A549 treated with AZD9567 at 1 μM for 4 hours (cell line): Measurements from ENCODE around the gene FAM149A. TPM values are rescaled to one million over a fixed set of nuclear protein-coding genes. Genes with fewer than 3 reads are reported as not detected.

Source experiments
- total RNA-seq: library from RNA; stranded (reverse); fragments of 200-300 nt; extraction: Qiagen RNA extraction; gene quantifications from 5 replicates; pipeline ENCODE4 v1.2.3, GENCODE V29; 2022; ENCODE audit not compliant: insufficient read depth

Gene FAM149A
- 1.2 to 1.6 TPM (median 1.5 TPM) in 4 of 5 replicates, not detected in the other for total RNA-seq

DNA sequence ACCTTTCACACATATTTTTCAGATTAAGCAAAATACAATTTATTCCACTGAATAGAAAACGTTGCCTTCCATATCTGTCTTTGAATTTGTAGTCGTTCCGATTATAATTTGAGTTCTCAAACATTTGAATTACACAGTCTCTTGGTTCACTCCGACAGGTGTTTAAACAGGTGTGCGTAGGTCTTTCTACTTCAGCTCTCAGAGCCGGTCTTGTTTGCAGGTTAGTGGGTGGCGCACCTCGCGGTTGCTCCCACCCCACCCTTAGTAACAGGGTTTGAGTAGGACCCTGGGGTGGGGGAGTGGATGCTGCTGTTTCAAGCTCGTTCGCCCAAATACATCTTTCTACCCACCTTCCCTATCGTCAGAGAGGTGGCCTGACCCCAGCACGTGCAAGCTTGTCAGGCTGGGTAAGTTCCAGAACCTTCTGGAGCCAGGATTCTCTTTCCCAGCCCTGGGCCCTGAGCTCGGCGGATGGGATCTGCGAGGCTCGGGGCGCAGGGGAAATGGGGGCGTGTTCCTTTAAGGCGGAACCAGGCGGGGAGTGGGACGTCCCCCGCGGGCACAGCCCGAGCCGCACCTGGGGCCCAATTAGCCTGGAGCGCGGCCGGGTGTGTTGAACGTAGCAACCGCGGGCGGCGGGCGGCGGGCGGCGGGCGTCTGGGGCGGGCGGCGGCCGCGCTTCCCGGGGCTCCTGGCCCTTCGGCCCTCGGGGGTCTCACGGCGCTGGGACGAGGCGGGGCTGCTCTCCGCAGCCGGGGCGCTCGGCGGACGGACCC is at the start of gene FAM149A:
TSS of gene FAM149A (plus strand) at position 591 of the 776 bp plus-strand sequence.

DNA sequence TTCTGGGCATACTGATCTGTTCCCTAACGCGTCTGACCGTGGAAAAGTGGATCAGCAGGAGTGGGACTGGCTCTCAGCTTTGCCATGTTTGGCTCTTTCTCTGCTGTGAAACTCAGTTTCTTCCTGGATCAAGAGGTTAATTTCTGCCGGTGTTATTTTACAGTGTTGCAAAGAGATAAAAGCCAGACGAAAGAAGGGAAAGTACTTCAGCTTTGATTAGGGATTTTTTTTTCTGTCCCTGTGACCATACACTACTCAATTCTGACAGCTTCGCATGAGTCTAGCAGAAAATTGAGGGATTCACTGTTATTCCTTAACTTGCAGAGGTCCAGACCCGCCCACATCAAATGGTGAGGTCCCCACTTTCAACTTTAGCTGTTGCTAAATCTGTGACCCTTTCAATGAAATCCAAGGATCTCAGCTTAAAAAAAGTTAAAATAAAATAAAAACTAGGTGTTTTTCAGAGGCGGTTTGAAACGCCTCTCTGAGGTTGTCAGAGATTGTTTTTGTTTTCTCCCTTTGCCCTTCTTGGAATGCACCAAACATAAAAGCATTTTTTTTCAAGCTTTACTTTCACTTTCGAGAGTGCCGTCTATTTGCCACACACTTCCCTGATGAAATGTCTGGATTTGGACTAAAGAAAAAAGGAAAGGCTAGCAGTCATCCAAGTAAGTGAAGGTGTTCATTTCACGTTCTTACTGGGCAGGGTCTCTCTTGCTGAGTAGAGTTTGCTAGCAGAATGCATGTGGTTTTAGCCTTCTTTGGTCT is 35.7 kb upstream of the FAM149A start, which contains the start of gene TLR3:
TSS of gene TLR3 (plus strand) at position 576 of the 768 bp plus-strand sequence. CDS start 7,464 bp downstream, outside the sequence.

DNA sequence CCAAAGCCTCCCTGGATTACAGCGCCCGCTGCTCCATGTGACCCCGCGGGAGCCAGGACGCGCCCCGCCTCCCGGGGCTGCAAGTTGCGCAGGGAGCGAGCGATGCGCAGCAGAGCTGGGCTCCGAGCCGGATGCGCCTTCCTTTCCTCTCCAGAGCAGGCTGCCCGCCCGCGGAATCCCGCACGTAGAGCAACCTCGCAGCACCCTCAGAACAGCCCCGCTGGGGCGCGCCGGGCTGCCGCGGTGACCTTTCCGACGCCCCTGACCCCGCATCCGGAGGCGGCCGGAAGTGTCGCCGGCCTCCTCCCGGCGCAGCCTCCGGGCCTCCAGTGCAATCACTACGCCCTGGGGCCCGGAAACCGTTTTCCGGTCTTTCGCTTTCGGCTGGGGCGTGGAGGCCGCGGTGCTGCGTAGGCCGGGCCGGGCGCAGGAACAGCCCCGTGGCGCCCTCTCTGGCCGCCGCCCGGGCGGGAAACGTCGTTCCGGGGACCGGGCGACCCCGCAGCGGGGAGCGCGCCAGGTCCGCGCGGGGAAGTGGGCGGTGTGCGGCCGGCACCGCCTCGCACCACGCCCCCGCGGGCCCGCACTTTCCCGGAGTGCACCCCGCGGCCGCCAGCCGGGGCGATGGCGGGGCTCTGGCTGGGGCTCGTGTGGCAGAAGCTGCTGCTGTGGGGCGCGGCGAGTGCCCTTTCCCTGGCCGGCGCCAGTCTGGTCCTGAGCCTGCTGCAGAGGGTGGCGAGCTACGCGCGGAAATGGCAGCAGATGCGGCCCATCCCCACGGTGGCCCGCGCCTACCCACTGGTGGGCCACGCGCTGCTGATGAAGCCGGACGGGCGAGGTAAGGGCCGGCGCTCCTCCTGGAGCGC is 86.9 kb downstream of the FAM149A start, which contains the start of gene CYP4V2:
TSS of gene CYP4V2 (plus strand) at position 368 of the 866 bp plus-strand sequence. CDS start at position 625, 257 bp downstream.

Other genes with a start within 250 kb of the FAM149A start
- 0.15 to 0.31 TPM (median 0.25 TPM) in 4 of 5 replicates, not detected in the other for gene TLR3, start 35.5 kb upstream of the FAM149A start, total RNA-seq
- 2.6 to 3.2 TPM (median 2.9 TPM) in 5 replicates for gene CYP4V2, start 86.9 kb downstream of the FAM149A start, total RNA-seq
- 0.03 to 0.12 TPM (median 0.08 TPM) in 3 of 5 replicates, not detected in the others for gene KLKB1, start 122.8 kb downstream of the FAM149A start, total RNA-seq
- gene F11, start 161.5 kb downstream of the FAM149A start, total RNA-seq, result not detected in 5 replicates